Measurements from ENCODE around the gene TMEM201.

The TMEM201 gene

GRCh38 chr1:9593492-9594465, 5.1 kb downstream of the TMEM201 start:
- no peak for TF ChIP-seq POLR2AphosphoS5 (IDR thresholded peaks at IDR 0.05; ENCODE audit: low read depth, low read length)
- 0 out of 2 replicates have a peak, but pooled peaks have one; percentile 37 for TF ChIP-seq SIN3A (IDR thresholded peaks at IDR 0.05; ENCODE audit: borderline replicate concordance, insufficient read depth, low read length)
- peak; percentile 79 to 87 for TF ChIP-seq REST (IDR thresholded peaks at IDR 0.05; ENCODE audit: insufficient read depth in 1 of 2, low read depth in 2 of 2, low read length in 2 of 2)
- no peak for TF ChIP-seq TAF1 (IDR thresholded peaks at IDR 0.05; ENCODE audit: borderline replicate concordance, insufficient read depth, low read length)

- TF ChIP-seq REST (IDR thresholded peaks at IDR 0.05; ENCODE audit: insufficient read depth in 1 of 2, low read depth in 2 of 2, low read length in 2 of 2) (no peak), TAF1 (IDR thresholded peaks at IDR 0.05; ENCODE audit: borderline replicate concordance, insufficient read depth, low read length) (no peak), SIN3A (IDR thresholded peaks at IDR 0.05; ENCODE audit: borderline replicate concordance, insufficient read depth, low read length) (no peak), FOXP2 (optimal IDR thresholded peaks at IDR 0.05; ENCODE audit: borderline replicate concordance, extremely low read depth, extremely low read length, insufficient read depth) (no peak), POLR2AphosphoS5 (IDR thresholded peaks at IDR 0.05; ENCODE audit: low read depth, low read length) (no peak)
These were observed 5.9 kb downstream of the TMEM201 start for GRCh38 chr1:9594471-9595155.

- no peak for TF ChIP-seq SIN3A (IDR thresholded peaks at IDR 0.05; ENCODE audit: borderline replicate concordance, insufficient read depth, low read length)
- no peak for TF ChIP-seq REST (IDR thresholded peaks at IDR 0.05; ENCODE audit: insufficient read depth in 1 of 2, low read depth in 2 of 2, low read length in 2 of 2)
- no peak for TF ChIP-seq POLR2AphosphoS5 (IDR thresholded peaks at IDR 0.05; ENCODE audit: low read depth, low read length)
- no peak for TF ChIP-seq FOXP2 (optimal IDR thresholded peaks at IDR 0.05; ENCODE audit: borderline replicate concordance, extremely low read depth, extremely low read length, insufficient read depth)
- no peak for TF ChIP-seq TAF1 (IDR thresholded peaks at IDR 0.05; ENCODE audit: borderline replicate concordance, insufficient read depth, low read length)
These were observed 6.7 kb downstream of the TMEM201 start for GRCh38 chr1:9595156-9595967.

- no peak for TF ChIP-seq REST (IDR thresholded peaks at IDR 0.05; ENCODE audit: insufficient read depth in 1 of 2, low read depth in 2 of 2, low read length in 2 of 2)
- no peak for TF ChIP-seq TAF1 (IDR thresholded peaks at IDR 0.05; ENCODE audit: borderline replicate concordance, insufficient read depth, low read length)
- no peak for TF ChIP-seq POLR2AphosphoS5 (IDR thresholded peaks at IDR 0.05; ENCODE audit: low read depth, low read length)
- no peak for TF ChIP-seq FOXP2 (optimal IDR thresholded peaks at IDR 0.05; ENCODE audit: borderline replicate concordance, extremely low read depth, extremely low read length, insufficient read depth)
- no peak for TF ChIP-seq SIN3A (IDR thresholded peaks at IDR 0.05; ENCODE audit: borderline replicate concordance, insufficient read depth, low read length)
These were observed 7.2 kb downstream of the TMEM201 start for GRCh38 chr1:9595968-9596340.

Measured in PFSK-1 (cell line).